ENCODE measurements around the gene PERCC1.

GRCh38 chr16:1459967-1460366 lies 29.1 kb downstream of the PERCC1 start:
- TF ChIP-seq POLR2A (IDR thresholded peaks at IDR 0.05) (no peak), CTCF (IDR thresholded peaks at IDR 0.05) (no peak)

Measured in suprapubic skin (tissue), 3 donors.